DND-41 (cell line): ENCODE data around the gene HLA-DQA1.

Experiments used
- ATAC-seq: fragments of 200-7000 bp; cut with Tn5 transposase; 3 replicates; pipeline ENCODE4 v1.9.1; 2021; ENCODE audit warnings: low read depth; ENCODE audit not compliant: insufficient read depth
- DNase-seq: peaks from one replicate; pipeline ENCODE4 v3.0.0-alpha.2; 2020
- H2AFZ ChIP-seq: 2 replicates; pipeline ENCODE4 v1.6.0; 2012; ENCODE audit warnings: low read depth, low read length
- H3K27ac ChIP-seq: 2 replicates; pipeline ENCODE4 v1.5.1; 2012; ENCODE audit warnings: low read length, inconsistent platforms
- H3K27me3 ChIP-seq: fragments of 200-600 bp; sonication (generic); 2 replicates; pipeline ENCODE4 v1.6.0; 2012; ENCODE audit warnings: low read length, mild to moderate bottlenecking, inconsistent platforms; ENCODE audit not compliant: insufficient read depth, poor library complexity
- H3K36me3 ChIP-seq: 2 replicates; pipeline ENCODE4 v1.5.1; 2012; ENCODE audit warnings: low read length, inconsistent platforms; ENCODE audit not compliant: insufficient read depth
- H3K4me1 ChIP-seq: 2 replicates; pipeline ENCODE4 v1.5.1; 2012; ENCODE audit warnings: mild to moderate bottlenecking, low read length; ENCODE audit not compliant: insufficient read depth
- H3K4me2 ChIP-seq: 2 replicates; pipeline ENCODE4 v1.6.0; 2012; ENCODE audit warnings: mild to moderate bottlenecking, moderate library complexity, low read length, inconsistent platforms; ENCODE audit not compliant: insufficient read depth
- H3K4me3 ChIP-seq, 2 experiments: fragments of 200-600 bp in 1 of 2; shearing (Covaris generic) in 1 of 2; 2 replicates each; pipeline ENCODE4 v1.5.1; 2012 to 2016; ENCODE audit warnings: inconsistent platforms in 2 of 2, low read length in 2 of 2, mild to moderate bottlenecking in 2 of 2, low read depth in 1 of 2, moderate library complexity in 1 of 2
- H3K79me2 ChIP-seq: 2 replicates; pipeline ENCODE4 v1.6.0; 2012; ENCODE audit warnings: low read length, inconsistent platforms; ENCODE audit not compliant: insufficient read depth
- H3K9ac ChIP-seq: 2 replicates; pipeline ENCODE4 v1.6.0; 2012; ENCODE audit warnings: low read depth, mild to moderate bottlenecking, inconsistent platforms, low read length, moderate library complexity
- H3K9me3 ChIP-seq: 2 replicates; pipeline ENCODE4 v1.5.1; 2012; ENCODE audit warnings: low read length, moderate library complexity, mild to moderate bottlenecking, inconsistent platforms; ENCODE audit not compliant: insufficient read depth, severe bottlenecking
- H4K20me1 ChIP-seq: 2 replicates; pipeline ENCODE4 v1.6.0; 2012; ENCODE audit warnings: low read length; ENCODE audit not compliant: insufficient read depth
- CTCF ChIP-seq: IDR thresholded peaks from 2 replicates; pipeline ENCODE4 v1.5.1; 2012; ENCODE audit warnings: borderline replicate concordance, low read length, moderate library complexity, mild to moderate bottlenecking; ENCODE audit not compliant: poor library complexity, severe bottlenecking; ENCODE audit errors: extremely low read depth
- EZH2 ChIP-seq: IDR thresholded peaks from 3 replicates; pipeline ENCODE4 v1.6.1; 2012; ENCODE audit warnings: borderline replicate concordance, low read depth, mild to moderate bottlenecking, moderate library complexity, low read length, inconsistent platforms; ENCODE audit not compliant: severe bottlenecking

Gene HLA-DQA1

GRCh38 chr6:32635526-32636123, 1.6 kb upstream of the HLA-DQA1 start:
- no peak overlapping the region for H3K4me2 ChIP-seq
- H3K27ac ChIP-seq, result no peak overlapping the region
- H3K36me3 ChIP-seq, result no peaks in the 10 kb centered on the region
- H3K4me3 ChIP-seq, result no peak overlapping the region
- no peaks in the 10 kb centered on the region for H3K9me3 ChIP-seq
- no peak overlapping the region for H3K9ac ChIP-seq
- no peak overlapping the region for H2AFZ ChIP-seq
- no peaks in the 10 kb centered on the region for H3K79me2 ChIP-seq
- no peak for TF ChIP-seq EZH2
- no peak for TF ChIP-seq CTCF
- DNase-seq (no peak), ATAC-seq (no peak)
- peaks cover 18% of the 10 kb centered on the region for H3K27me3 ChIP-seq
- H3K4me1 ChIP-seq, result no peaks in the 10 kb centered on the region
- H4K20me1 ChIP-seq, result no peaks in the 10 kb centered on the region

GRCh38 chr6:32637883-32638282, 677 bp downstream of the HLA-DQA1 start:
- ATAC-seq, result no peak
- peaks cover 21% of the 10 kb centered on the region for H3K27me3 ChIP-seq
- H3K36me3 ChIP-seq, result no peaks in the 10 kb centered on the region
- H4K20me1 ChIP-seq, result no peaks in the 10 kb centered on the region
- H3K9ac ChIP-seq, result no peak overlapping the region
- no peaks in the 10 kb centered on the region for H3K9me3 ChIP-seq
- H2AFZ ChIP-seq, result no peak overlapping the region
- H3K4me3 ChIP-seq, result no peak overlapping the region
- H3K79me2 ChIP-seq, result no peaks in the 10 kb centered on the region
- no peak for DNase-seq
- no peak overlapping the region for H3K4me2 ChIP-seq
- no peaks in the 10 kb centered on the region for H3K4me1 ChIP-seq
- no peak overlapping the region for H3K27ac ChIP-seq
- TF ChIP-seq EZH2, result no peak
- TF ChIP-seq CTCF, result no peak

- H3K4me1 ChIP-seq, result no peaks in the 10 kb centered on the region
- H3K36me3 ChIP-seq, result no peaks in the 10 kb centered on the region
- H4K20me1 ChIP-seq, result no peaks in the 10 kb centered on the region
- DNase-seq, result no peak
- H2AFZ ChIP-seq, result no peak overlapping the region
- peaks cover 21% of the 10 kb centered on the region for H3K27me3 ChIP-seq
- no peak overlapping the region for H3K4me3 ChIP-seq
- no peak overlapping the region for H3K27ac ChIP-seq
- no peak overlapping the region for H3K4me2 ChIP-seq
- H3K79me2 ChIP-seq, result no peaks in the 10 kb centered on the region
- no peak for ATAC-seq
- no peak for TF ChIP-seq CTCF
- no peak for TF ChIP-seq EZH2
- H3K9ac ChIP-seq, result no peak overlapping the region
- no peaks in the 10 kb centered on the region for H3K9me3 ChIP-seq
Measured at GRCh38 chr6:32638532-32639219, 1.5 kb downstream of the HLA-DQA1 start.
